ENCODE measurements around the gene ADCY2.

The ADCY2 gene

DNA sequence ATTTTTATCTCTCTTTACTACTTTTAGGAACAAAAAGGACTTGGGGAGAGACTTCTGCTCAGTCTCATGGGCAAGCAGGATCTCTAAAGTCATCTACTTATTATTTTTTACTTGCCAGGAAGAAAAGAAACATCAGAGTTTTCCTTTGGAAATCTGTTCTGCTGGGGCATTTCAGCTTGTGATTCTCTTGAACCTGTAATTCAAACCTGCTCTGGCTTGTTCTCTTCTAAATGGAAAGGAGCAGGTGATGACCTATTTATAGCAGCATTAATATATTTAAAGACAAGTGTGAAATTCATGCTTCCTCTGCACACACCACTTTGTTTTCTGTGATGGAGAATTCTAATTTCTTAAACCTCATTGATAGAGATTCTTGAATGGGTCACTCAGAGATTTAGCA lies 2.0 kb downstream of the ADCY2 start:
- Histone ChIP-seq H3K9ac (ENCODE audit: low read depth, low read length) (no peak overlapping the region), H3K9me3 (ENCODE audit: control insufficient read depth, insufficient read depth, low read length) (no peaks in the 10 kb centered on the region), H3K4me1 (ENCODE audit: control insufficient read depth, insufficient read depth, low read length) (peaks cover 22% of the 10 kb centered on the region), H3K36me3 (ENCODE audit: control insufficient read depth, insufficient read depth, low read length) (no peaks in the 10 kb centered on the region), H3K4me3 (ENCODE audit: low read depth, low read length) (peak overlapping the region; percentile 76), H3K27me3 (ENCODE audit: control insufficient read depth, insufficient read depth, low read length) (peaks cover 6% of the 10 kb centered on the region)

DNA sequence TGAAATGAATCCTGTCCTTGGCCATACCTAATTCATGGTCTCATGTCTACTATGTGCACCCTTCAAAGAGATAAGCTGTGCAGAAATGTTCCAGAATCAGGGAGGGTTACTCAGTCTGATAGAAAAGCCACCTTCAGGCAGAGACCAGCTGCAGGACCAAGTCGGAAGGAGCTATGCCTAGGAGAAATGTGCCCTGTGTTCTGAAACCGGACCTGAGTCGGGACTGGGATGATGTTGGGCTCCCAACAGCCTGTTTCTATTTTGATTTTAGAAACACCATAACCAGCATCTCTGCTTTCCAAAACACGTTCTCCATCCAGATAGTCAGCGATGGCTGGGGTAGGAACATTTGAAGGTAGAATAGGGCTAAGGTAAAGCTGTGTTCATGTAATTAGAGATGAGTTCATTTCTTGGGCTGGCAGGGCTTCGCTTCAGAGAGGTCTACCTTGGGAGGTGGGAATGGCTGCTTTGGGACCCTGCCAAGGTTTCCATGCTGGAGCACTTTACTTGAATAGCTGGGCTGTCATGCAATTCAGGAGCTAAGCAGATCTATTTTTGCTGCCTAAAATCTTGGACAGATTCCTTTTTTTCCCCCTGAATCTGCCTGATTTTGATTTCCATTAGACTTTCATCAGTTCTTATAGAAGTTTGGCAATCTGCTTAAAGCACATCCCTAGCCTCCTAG lies 2.8 kb downstream of the ADCY2 start:
- H3K27me3 ChIP-seq (ENCODE audit: control insufficient read depth, insufficient read depth, low read length) = peaks cover 6% of the 10 kb centered on the region
- no peak overlapping the region for H3K9ac ChIP-seq (ENCODE audit: low read depth, low read length)
- peaks cover 18% of the 10 kb centered on the region for H3K4me1 ChIP-seq (ENCODE audit: control insufficient read depth, insufficient read depth, low read length)

DNA sequence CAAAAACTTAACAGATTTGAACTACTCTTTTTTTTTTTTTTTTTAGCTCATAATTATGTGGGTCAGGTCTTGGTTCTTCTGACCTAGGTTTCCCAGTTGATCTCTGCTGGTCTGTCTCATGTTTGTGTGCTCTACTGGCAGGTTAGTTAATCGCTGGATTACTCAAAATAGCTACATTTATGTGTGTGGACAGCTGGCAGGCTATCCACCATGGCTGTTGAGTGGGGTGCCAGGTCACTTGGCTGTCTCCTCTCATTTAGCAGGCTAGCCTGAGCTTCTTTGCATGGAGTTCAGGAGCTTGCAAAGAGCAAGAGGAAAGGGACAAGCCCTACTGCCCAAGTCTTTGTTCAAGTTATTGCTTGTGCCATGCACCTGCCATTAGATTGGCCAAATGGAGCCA lies 9.3 kb downstream of the ADCY2 start:
- H3K9me3 ChIP-seq (ENCODE audit: control insufficient read depth, insufficient read depth, low read length) = no peaks in the 10 kb centered on the region
- no peaks in the 10 kb centered on the region for H3K27me3 ChIP-seq (ENCODE audit: control insufficient read depth, insufficient read depth, low read length)
- no peak overlapping the region for H3K9ac ChIP-seq (ENCODE audit: low read depth, low read length)
- H3K36me3 ChIP-seq (ENCODE audit: control insufficient read depth, insufficient read depth, low read length) = no peaks in the 10 kb centered on the region
- H3K4me1 ChIP-seq (ENCODE audit: control insufficient read depth, insufficient read depth, low read length) = peaks cover 13% of the 10 kb centered on the region
- no peak overlapping the region for H3K4me3 ChIP-seq (ENCODE audit: low read depth, low read length)

More for the DNA sequence above, 2.8 kb downstream of the ADCY2 start:
- Histone ChIP-seq H3K9me3 (ENCODE audit: control insufficient read depth, insufficient read depth, low read length) (no peaks in the 10 kb centered on the region), H3K36me3 (ENCODE audit: control insufficient read depth, insufficient read depth, low read length) (no peaks in the 10 kb centered on the region), H3K4me3 (ENCODE audit: low read depth, low read length) (no peak overlapping the region)

DNA sequence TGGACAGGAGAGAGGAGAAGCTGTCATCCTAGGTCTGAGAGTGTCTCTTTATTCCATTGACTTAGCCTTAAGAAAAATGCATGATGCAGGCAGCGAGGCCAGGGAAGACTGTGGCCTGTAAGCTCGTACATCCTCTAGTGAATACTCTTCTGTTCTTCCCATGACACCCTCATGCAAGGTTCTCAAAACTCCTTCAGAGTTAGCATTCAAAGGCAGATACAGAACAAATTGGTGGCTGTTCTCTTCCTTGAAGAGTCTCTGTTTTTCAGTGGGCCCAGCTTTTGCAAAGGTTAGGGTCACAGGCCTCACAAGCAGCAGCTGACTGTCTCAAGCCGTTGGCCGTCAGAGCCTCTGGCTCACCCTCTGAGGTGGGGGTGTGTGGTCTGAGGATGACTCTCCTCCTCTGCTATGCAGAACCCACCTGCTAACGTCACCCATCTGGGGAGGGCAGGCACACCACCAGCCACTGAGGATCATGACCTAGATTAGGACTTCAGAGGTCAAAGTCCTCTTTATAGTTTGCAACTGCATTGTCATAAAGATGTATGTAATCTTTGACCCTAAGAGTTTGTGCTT lies 15.1 kb downstream of the ADCY2 start:
- Histone ChIP-seq H3K36me3 (ENCODE audit: control insufficient read depth, insufficient read depth, low read length) (no peaks in the 10 kb centered on the region), H3K9ac (ENCODE audit: low read depth, low read length) (no peak overlapping the region), H3K4me1 (ENCODE audit: control insufficient read depth, insufficient read depth, low read length) (peaks cover 4% of the 10 kb centered on the region), H3K4me3 (ENCODE audit: low read depth, low read length) (no peak overlapping the region), H3K27me3 (ENCODE audit: control insufficient read depth, insufficient read depth, low read length) (no peaks in the 10 kb centered on the region), H3K9me3 (ENCODE audit: control insufficient read depth, insufficient read depth, low read length) (no peaks in the 10 kb centered on the region)

DNA sequence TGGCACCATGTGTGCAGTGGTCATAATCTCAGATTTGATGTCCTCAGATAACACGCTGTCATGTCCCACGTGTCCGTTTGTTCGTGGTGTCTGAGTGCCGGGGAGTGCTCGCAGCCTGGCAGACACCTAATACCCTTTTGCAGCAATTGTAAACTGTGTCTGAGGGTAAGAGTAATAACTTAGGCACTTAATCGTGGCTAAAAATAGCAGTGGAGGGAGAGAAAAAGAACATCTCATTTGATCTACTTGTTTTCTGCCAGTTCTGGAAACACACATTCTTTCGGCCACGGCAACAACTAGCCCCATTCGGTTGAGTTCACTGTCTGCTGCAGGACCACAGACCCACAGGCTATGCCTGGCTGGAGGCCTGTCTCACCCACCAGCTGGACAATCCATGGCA lies 16.5 kb downstream of the ADCY2 start:
- Histone ChIP-seq H3K9ac (ENCODE audit: low read depth, low read length) (no peak overlapping the region), H3K27me3 (ENCODE audit: control insufficient read depth, insufficient read depth, low read length) (no peaks in the 10 kb centered on the region), H3K36me3 (ENCODE audit: control insufficient read depth, insufficient read depth, low read length) (no peaks in the 10 kb centered on the region), H3K4me3 (ENCODE audit: low read depth, low read length) (no peak overlapping the region), H3K4me1 (ENCODE audit: control insufficient read depth, insufficient read depth, low read length) (peaks cover 4% of the 10 kb centered on the region), H3K9me3 (ENCODE audit: control insufficient read depth, insufficient read depth, low read length) (no peaks in the 10 kb centered on the region)

DNA sequence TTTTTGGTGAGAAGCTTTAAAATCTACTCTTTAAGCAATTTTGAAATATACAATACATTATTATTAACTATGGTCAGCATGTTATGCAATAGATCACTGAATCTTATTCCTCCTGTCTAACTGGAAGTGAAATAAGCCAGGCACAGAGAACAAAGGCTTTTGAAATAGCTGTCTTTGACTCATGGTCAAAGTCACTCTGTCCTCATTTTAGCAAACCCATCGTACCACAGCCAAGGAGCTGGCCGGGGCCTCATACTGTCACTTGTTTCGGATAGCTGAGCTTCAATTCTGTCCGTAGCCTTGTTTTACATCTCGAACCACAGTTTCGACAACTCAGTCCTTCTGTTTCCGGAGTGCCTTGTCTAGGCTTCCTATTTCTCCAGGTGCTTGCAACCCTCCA lies 19.2 kb downstream of the ADCY2 start:
- Histone ChIP-seq H3K36me3 (ENCODE audit: control insufficient read depth, insufficient read depth, low read length) (no peaks in the 10 kb centered on the region), H3K27me3 (ENCODE audit: control insufficient read depth, insufficient read depth, low read length) (no peaks in the 10 kb centered on the region), H3K9me3 (ENCODE audit: control insufficient read depth, insufficient read depth, low read length) (no peaks in the 10 kb centered on the region), H3K4me3 (ENCODE audit: low read depth, low read length) (no peak overlapping the region), H3K4me1 (ENCODE audit: control insufficient read depth, insufficient read depth, low read length) (peaks cover 13% of the 10 kb centered on the region), H3K9ac (ENCODE audit: low read depth, low read length) (no peak overlapping the region)

DNA sequence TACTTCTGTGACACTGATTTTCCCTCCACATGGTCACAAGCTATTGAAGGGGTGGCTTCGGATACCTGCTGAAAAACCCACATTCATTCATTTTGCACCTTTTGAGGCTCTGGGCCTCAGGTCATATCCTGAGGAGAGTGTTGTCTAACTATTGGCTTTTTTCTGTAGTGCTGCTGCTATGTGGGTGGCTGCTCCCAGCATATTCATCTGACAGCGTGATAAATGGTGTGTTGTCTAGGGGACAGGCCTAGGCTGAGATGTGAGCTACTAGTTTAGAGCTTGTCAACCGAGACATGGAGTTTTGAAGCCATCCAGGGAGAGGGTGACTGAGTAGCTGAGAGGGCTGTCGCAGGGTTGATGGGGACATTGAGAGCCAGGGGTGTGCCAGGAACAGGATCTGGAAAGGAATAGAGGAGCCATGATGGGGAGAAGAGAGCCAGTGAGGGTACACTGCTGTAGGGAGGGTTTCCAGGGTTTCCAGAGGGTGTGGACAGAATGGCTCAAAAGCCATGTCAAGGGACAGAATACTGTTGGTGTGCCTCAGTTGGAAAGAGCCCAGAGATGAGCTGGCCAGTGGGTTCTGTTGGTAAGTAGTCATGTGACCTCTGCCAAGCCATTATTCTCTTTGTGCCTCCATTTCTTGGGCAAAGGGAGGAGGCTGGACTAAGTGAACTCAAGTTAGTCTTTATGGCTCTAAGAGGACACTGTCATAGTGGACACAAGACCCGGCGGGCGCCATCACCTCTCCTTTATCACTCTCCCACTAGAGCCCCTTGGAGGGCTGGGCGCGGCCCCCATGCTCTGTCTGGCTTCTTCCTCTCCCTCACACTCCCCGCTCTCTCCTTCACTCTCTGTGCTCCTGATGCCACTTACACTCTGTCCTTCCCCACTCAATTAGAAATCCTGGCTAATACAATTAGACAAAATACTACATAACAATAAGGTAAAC lies 19.9 kb downstream of the ADCY2 start:
- peaks cover 16% of the 10 kb centered on the region for H3K4me1 ChIP-seq (ENCODE audit: control insufficient read depth, insufficient read depth, low read length)
- H3K9ac ChIP-seq (ENCODE audit: low read depth, low read length) = no peak overlapping the region
- no peaks in the 10 kb centered on the region for H3K27me3 ChIP-seq (ENCODE audit: control insufficient read depth, insufficient read depth, low read length)
- no peak overlapping the region for H3K4me3 ChIP-seq (ENCODE audit: low read depth, low read length)
- no peaks in the 10 kb centered on the region for H3K9me3 ChIP-seq (ENCODE audit: control insufficient read depth, insufficient read depth, low read length)
- H3K36me3 ChIP-seq (ENCODE audit: control insufficient read depth, insufficient read depth, low read length) = no peaks in the 10 kb centered on the region

DNA sequence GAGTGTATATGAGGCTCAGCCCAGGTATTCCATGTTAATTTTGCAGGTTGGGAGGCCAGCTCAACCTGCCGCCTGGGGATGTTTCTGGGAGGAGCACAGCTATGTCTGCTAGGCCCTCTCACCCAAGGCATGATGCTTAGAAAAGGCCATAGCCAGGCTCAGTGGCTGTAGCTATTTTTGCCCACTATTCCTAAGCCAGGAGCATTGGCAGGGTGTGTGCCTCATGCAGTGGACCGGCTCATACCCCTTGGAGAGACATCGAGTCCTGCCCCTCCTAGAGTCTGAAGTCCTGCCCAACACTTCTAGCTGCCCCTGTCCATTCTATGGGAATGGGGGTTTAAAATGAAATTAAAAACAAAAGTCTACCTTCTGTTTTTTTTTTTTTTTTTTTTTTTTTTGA lies 22.3 kb downstream of the ADCY2 start:
- Histone ChIP-seq H3K27me3 (ENCODE audit: control insufficient read depth, insufficient read depth, low read length) (no peaks in the 10 kb centered on the region), H3K4me1 (ENCODE audit: control insufficient read depth, insufficient read depth, low read length) (peaks cover 38% of the 10 kb centered on the region), H3K9me3 (ENCODE audit: control insufficient read depth, insufficient read depth, low read length) (no peaks in the 10 kb centered on the region), H3K4me3 (ENCODE audit: low read depth, low read length) (no peak overlapping the region), H3K9ac (ENCODE audit: low read depth, low read length) (no peak overlapping the region), H3K36me3 (ENCODE audit: control insufficient read depth, insufficient read depth, low read length) (no peaks in the 10 kb centered on the region)

DNA sequence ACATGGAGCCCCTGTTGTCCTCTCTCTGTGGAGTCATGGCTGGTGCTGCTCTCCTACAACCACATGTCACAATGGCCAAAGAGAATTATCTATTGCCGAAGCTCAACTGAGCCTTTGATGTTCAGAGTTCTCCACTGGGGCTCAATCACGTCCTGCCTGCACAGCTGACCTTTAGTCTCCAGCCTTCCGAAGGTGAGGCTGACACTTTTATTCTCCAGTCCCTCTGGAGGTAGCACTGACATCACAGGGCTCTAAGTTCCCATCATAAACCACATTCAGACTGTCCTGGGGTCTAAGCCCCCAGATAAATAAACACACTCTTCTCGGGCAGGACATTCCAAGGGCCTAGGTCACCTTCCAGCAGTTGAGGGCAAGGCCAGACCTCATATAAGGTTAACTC lies 23.4 kb downstream of the ADCY2 start:
- Histone ChIP-seq H3K4me1 (ENCODE audit: control insufficient read depth, insufficient read depth, low read length) (peaks cover 38% of the 10 kb centered on the region), H3K27me3 (ENCODE audit: control insufficient read depth, insufficient read depth, low read length) (no peaks in the 10 kb centered on the region), H3K4me3 (ENCODE audit: low read depth, low read length) (no peak overlapping the region), H3K9ac (ENCODE audit: low read depth, low read length) (no peak overlapping the region), H3K9me3 (ENCODE audit: control insufficient read depth, insufficient read depth, low read length) (no peaks in the 10 kb centered on the region), H3K36me3 (ENCODE audit: control insufficient read depth, insufficient read depth, low read length) (no peaks in the 10 kb centered on the region)

DNA sequence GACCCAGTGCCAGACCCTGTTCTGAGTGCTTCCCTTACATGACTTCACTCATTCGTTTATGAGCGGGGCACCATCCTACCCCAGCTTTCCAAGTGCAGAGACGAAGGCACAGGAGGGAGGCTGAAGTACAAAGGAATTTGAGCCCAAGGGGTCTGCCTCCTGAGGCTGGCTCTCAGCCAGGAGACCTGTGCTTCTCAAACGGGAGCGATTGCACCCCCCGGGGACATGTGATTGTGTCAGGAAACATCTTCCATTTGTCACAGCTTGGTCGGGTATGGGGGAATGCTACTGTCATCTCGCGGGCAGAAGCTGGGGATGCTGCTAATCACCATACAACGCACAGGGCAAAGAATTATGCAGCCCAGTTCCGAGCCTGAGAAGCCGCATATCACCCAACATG lies 23.9 kb downstream of the ADCY2 start:
- Histone ChIP-seq H3K4me1 (ENCODE audit: control insufficient read depth, insufficient read depth, low read length) (peaks cover 38% of the 10 kb centered on the region), H3K4me3 (ENCODE audit: low read depth, low read length) (peak overlapping the region; percentile 24), H3K27me3 (ENCODE audit: control insufficient read depth, insufficient read depth, low read length) (no peaks in the 10 kb centered on the region), H3K9me3 (ENCODE audit: control insufficient read depth, insufficient read depth, low read length) (no peaks in the 10 kb centered on the region), H3K36me3 (ENCODE audit: control insufficient read depth, insufficient read depth, low read length) (no peaks in the 10 kb centered on the region), H3K9ac (ENCODE audit: low read depth, low read length) (peak overlapping the region; percentile 51)

DNA sequence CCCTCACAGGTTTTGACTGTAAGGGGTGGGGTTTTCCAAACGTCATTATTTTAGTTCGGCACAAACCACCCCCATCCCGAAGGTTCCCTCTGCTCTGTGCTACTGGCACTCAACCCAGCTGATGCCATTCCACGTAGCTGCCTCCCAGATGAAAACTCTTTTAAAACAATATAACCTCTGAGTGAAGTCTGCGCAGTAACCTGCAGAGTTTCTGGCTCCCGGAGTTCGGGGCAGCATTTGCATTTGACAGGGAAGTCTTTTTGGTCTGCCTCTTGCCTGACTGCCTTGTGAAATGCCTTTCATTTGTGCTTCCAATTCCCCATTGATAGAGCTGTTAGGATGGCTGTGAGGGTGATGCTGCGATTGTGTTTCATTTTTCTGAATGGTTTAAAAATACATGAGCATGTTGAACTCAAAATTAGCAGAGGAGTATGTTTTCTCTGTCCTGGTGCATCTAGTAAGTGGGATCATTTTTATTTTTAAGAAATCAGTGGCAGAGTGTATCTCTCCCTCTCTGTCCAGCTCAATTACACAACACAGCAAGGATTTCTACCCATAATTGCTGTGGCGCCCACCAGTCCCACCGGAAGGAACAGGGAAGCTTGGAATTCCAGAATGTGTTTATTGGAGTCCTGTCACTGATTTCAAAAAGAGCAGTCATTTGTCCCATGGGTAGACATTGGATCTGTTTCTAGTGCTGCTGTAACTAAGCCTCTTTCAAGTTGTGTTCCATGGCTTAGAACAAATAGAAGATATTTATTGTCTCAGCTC lies 24.8 kb downstream of the ADCY2 start:
- H3K4me3 ChIP-seq (ENCODE audit: low read depth, low read length) = peak overlapping the region; percentile 24
- peaks cover 44% of the 10 kb centered on the region for H3K4me1 ChIP-seq (ENCODE audit: control insufficient read depth, insufficient read depth, low read length)
- H3K27me3 ChIP-seq (ENCODE audit: control insufficient read depth, insufficient read depth, low read length) = no peaks in the 10 kb centered on the region
- H3K36me3 ChIP-seq (ENCODE audit: control insufficient read depth, insufficient read depth, low read length) = no peaks in the 10 kb centered on the region
- no peak overlapping the region for H3K9ac ChIP-seq (ENCODE audit: low read depth, low read length)
- no peaks in the 10 kb centered on the region for H3K9me3 ChIP-seq (ENCODE audit: control insufficient read depth, insufficient read depth, low read length)

Data from iPS-15b (cell line).